ENCODE measurements around the gene DAAM2. TPM values are rescaled to one million over a fixed set of nuclear protein-coding genes. Genes with fewer than 3 reads are reported as not detected.

DAAM2 gene
- total RNA-seq, 4 donors from 2014 or later, result 15.7 to 31.6 (median 20.7) TPM

- in situ Hi-C loops (cut with MboI; ENCODE audit: low pct_ligation_motif_present in 1 of 4, low pct_unique_long_range_greater_than_20kb in 1 of 4, low sequenced_read_pairs in 3 of 4), result no loop called here
- intact Hi-C loops (cut with DNase I; ENCODE audit: low total_unique reads), result no loop called here
- 77 to 84% methylated on average over 6 to 10 of the region's 10 CpGs for WGBS, 2 donors (ENCODE audit: low coverage in 1 of 2)
- Histone ChIP-seq H3K27ac (no peak overlapping the region), H3K27me3 (no peaks in the 10 kb centered on the region), H3K36me3 (no peaks in the 10 kb centered on the region), H3K4me3 (no peak overlapping the region), H3K9me3 (no peaks in the 10 kb centered on the region), H3K4me1 (peaks cover 2 to 29% (median 15%) of the 10 kb centered on the region in 4 donors)
- no peak for TF ChIP-seq POLR2AphosphoS5 (IDR thresholded peaks at IDR 0.05)
- DNase-seq, result no peak
These were observed 146.8 kb downstream of the DAAM2 start for GRCh38 chr6:39938773-39939654.

DNA sequence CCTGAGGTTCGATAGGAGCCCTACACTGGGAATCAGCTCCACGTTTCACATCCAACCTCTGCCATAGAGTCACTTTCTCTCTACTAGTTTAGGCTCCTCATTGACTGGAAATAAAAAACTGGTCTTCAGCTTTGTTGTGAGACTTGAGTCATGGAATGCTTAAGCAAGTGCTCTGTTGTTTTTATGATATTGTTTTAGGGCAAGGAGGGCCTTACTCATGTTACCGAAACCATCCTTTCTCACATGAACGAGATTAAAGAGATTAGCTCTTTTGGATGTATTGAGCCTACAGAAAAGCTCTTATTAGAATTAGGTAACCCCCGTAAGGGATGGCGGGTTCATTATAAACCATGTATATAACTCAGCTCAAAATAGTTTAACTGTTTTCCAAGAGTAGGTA is 149.0 kb downstream of the DAAM2 start:
- DNase-seq, result no peak
- TF ChIP-seq POLR2AphosphoS5 (IDR thresholded peaks at IDR 0.05), result no peak
- TF ChIP-seq CTCF (IDR thresholded peaks at IDR 0.05), result no peak
- TF ChIP-seq EP300 (IDR thresholded peaks at IDR 0.05; ENCODE audit: low read depth), result no peak
- no peak for TF ChIP-seq POLR2A (IDR thresholded peaks at IDR 0.05)
- in situ Hi-C loops (cut with MboI; ENCODE audit: low pct_ligation_motif_present in 1 of 4, low pct_unique_long_range_greater_than_20kb in 1 of 4, low sequenced_read_pairs in 3 of 4) (no loop called here), intact Hi-C loops (cut with DNase I; ENCODE audit: low total_unique reads) (no loop called here)
- H3K27me3 ChIP-seq, result no peaks in the 10 kb centered on the region
- 87 to 89% methylated on average over 4 to 6 of the region's 6 CpGs for WGBS, 2 donors (ENCODE audit: low coverage in 1 of 2)
- peaks cover 7 to 42% (median 28%) of the 10 kb centered on the region in 4 donors for H3K4me1 ChIP-seq
- H3K4me3 ChIP-seq, result no peak overlapping the region
- no peaks in the 10 kb centered on the region for H3K9me3 ChIP-seq
- no peak overlapping the region for H3K27ac ChIP-seq
- H3K36me3 ChIP-seq, result no peaks in the 10 kb centered on the region

DNA sequence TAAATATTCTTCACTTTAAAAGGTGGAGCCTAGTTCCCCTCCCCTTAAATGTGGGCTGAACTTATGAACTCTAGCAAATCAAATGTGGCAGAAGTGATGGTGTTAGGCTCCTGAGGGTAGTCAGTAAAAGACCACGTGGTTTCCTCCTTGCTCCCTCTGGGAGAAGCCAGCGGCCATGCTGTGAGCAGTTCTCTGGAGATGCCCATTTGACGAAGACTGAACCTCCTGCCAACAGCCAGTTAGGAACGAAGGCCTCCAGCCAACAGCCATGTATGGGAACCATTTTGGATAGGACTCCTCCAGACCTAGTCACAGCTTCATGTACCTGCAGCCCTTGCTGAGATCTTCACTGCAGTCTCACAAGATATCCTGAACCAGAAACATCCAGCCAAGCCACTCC is 149.6 kb downstream of the DAAM2 start:
- TF ChIP-seq CTCF (IDR thresholded peaks at IDR 0.05) (no peak), POLR2AphosphoS5 (IDR thresholded peaks at IDR 0.05) (no peak)

DNA sequence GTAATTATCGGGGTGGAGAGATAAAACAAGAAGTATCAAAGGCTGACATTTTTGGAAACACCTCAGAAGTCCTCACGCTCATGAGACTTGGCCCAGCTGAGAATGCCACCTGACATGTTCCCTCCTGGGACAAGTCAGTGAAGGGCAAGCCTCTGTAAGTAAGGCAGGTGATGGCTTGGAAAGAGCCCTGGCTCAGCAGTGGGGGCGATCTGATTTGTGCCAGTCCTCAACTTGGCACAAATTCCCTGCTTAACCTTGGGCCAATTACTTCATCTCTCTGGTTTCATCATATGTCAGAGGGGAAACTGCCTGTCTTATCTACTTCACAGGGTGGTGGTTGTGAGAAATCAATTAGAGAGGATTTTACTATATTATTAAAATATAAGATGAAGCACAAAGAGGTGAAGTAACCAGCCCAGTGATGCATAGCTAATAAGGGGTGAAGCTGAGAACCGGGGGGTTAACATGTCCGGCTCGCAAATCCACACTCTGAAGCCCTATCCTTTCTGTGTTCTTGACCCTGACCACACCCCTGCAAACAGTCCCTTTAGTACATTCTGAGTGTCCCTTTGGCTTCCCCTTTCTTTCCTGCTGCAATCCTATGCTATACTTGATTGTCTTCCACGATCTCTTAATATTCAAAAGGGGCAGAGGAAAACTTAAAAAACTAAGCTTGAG is 150.9 kb downstream of the DAAM2 start:
- WGBS, 2 donors (ENCODE audit: low coverage in 1 of 2), result 67 to 88% methylated on average over 5 to 7 of the region's 7 CpGs
- H3K4me3 ChIP-seq, result no peak overlapping the region
- H3K9me3 ChIP-seq, result no peaks in the 10 kb centered on the region
- no peak for TF ChIP-seq POLR2A (IDR thresholded peaks at IDR 0.05)
- no peak for TF ChIP-seq POLR2AphosphoS5 (IDR thresholded peaks at IDR 0.05)
- TF ChIP-seq EP300 (IDR thresholded peaks at IDR 0.05; ENCODE audit: low read depth), result no peak
- no peak for TF ChIP-seq CTCF (IDR thresholded peaks at IDR 0.05)
- intact Hi-C loops (cut with DNase I; ENCODE audit: low total_unique reads) (no loop called here), in situ Hi-C loops (cut with MboI; ENCODE audit: low pct_ligation_motif_present in 1 of 4, low pct_unique_long_range_greater_than_20kb in 1 of 4, low sequenced_read_pairs in 3 of 4) (no loop called here)
- no peak overlapping the region for H3K27ac ChIP-seq
- no peaks in the 10 kb centered on the region for H3K27me3 ChIP-seq
- no peaks in the 10 kb centered on the region for H3K36me3 ChIP-seq
- no peak for DNase-seq
- peaks cover 9 to 52% (median 32%) of the 10 kb centered on the region in 4 donors for H3K4me1 ChIP-seq

More for the DNA sequence above, 149.6 kb downstream of the DAAM2 start:
- Histone ChIP-seq H3K27ac (no peak overlapping the region), H3K9me3 (no peaks in the 10 kb centered on the region), H3K27me3 (no peaks in the 10 kb centered on the region), H3K4me1 (peaks cover 10 to 48% (median 30%) of the 10 kb centered on the region in 4 donors), H3K4me3 (no peak overlapping the region), H3K36me3 (no peaks in the 10 kb centered on the region)
- intact Hi-C loops (cut with DNase I; ENCODE audit: low total_unique reads), result no loop called here
- in situ Hi-C loops (cut with MboI; ENCODE audit: low pct_ligation_motif_present in 1 of 4, low pct_unique_long_range_greater_than_20kb in 1 of 4, low sequenced_read_pairs in 3 of 4), result no loop called here
- no peak for DNase-seq
- 73% methylated on average over 4 of the region's 4 CpGs; no CpG with 5 or more reads in 1 of the 2 donors for WGBS, 2 donors (ENCODE audit: low coverage in 1 of 2)
